IMR-90 (cell line): ENCODE measurements around the gene SLC28A2. TPM values are rescaled to one million over a fixed set of nuclear protein-coding genes. Genes with fewer than 3 reads are reported as not detected.

Source experiments
- ATAC-seq: fragments of 200-7000 bp; cut with Tn5 transposase; 2 replicates; pipeline ENCODE4 v1.9.1; 2020; ENCODE audit warnings: low read depth, mild to moderate bottlenecking, moderate library complexity
- BruUV-seq: library from RNA; stranded (reverse); fragments of 400-500 nt; replicated peaks from 2 replicates; lab custom pipeline; 2021; lab: Mats Ljungman, UMichigan
- CTCF ChIA-PET: fragments of 300-600 bp; formaldehyde crosslinking; extraction: SDS; loops from one replicate; lab custom pipeline; 2021; ENCODE audit warnings: antibody characterized with exemption; lab: Yijun Ruan, JAX
- POLR2A ChIA-PET: fragments of 300-600 bp; sonication (Branson Sonifier 250); formaldehyde crosslinking; loops from one replicate; lab custom pipeline; 2022; ENCODE audit warnings: antibody characterized with exemption; ENCODE audit not compliant: unreplicated experiment; lab: Charles Lee
- DNase-seq: peaks from one replicate; pipeline ENCODE4 v3.0.0; 2013
- H2AFZ ChIP-seq: replicated peaks from 2 replicates; pipeline ENCODE3; 2013; ENCODE audit warnings: low read length, mild to moderate bottlenecking; ENCODE audit not compliant: poor library complexity
- H2AK5ac ChIP-seq: 2 replicates; pipeline ENCODE4 v1.6.1; 2013; ENCODE audit warnings: low read depth, low read length, inconsistent platforms
- H2AK9ac ChIP-seq: replicated peaks from 2 replicates; pipeline ENCODE3; 2013; ENCODE audit warnings: mild to moderate bottlenecking, low read depth, low read length, moderate library complexity; ENCODE audit not compliant: poor library complexity
- H2BK120ac ChIP-seq: 2 replicates; pipeline ENCODE4 v1.6.1; 2013; ENCODE audit warnings: low read depth, low read length, inconsistent platforms
- H2BK15ac ChIP-seq: 3 replicates; pipeline ENCODE4 v1.6.1; 2013; ENCODE audit warnings: low read depth, low read length, inconsistent platforms
- H2BK20ac ChIP-seq: 2 replicates; pipeline ENCODE4 v1.6.1; 2013; ENCODE audit warnings: low read depth, mild to moderate bottlenecking, inconsistent platforms, low read length, moderate library complexity
- H2BK5ac ChIP-seq: 2 replicates; pipeline ENCODE4 v1.6.1; 2013; ENCODE audit warnings: mild to moderate bottlenecking, low read depth, low read length, inconsistent platforms; ENCODE audit not compliant: poor library complexity, severe bottlenecking
- H3K14ac ChIP-seq: replicated peaks from 2 replicates; pipeline ENCODE4 v1.6.1; 2013; ENCODE audit warnings: low read depth, low read length, inconsistent platforms
- H3K18ac ChIP-seq: 2 replicates; pipeline ENCODE4 v1.6.1; 2013; ENCODE audit warnings: low read depth, low read length, control low read depth
- H3K23ac ChIP-seq: 2 replicates; pipeline ENCODE4 v1.6.1; 2013; ENCODE audit warnings: low read depth, low read length, inconsistent platforms
- H3K27ac ChIP-seq: 2 replicates; pipeline ENCODE4 v1.5.1; 2013; ENCODE audit warnings: mild to moderate bottlenecking, control low read depth, low read length; ENCODE audit not compliant: insufficient read depth
- H3K27me3 ChIP-seq: 2 replicates; pipeline ENCODE4 v1.6.1; 2013; ENCODE audit warnings: low read length; ENCODE audit not compliant: control insufficient read depth, insufficient read depth
- H3K36me3 ChIP-seq: 2 replicates; pipeline ENCODE4 v1.6.1; 2013; ENCODE audit warnings: low read length, mixed read lengths; ENCODE audit not compliant: control insufficient read depth, insufficient read depth
- H3K4ac ChIP-seq: 2 replicates; pipeline ENCODE4 v1.6.1; 2013; ENCODE audit warnings: low read depth, low read length, inconsistent platforms
- H3K4me1 ChIP-seq: 2 replicates; pipeline ENCODE4 v1.6.1; 2013; ENCODE audit warnings: low read length, mixed read lengths; ENCODE audit not compliant: control insufficient read depth, insufficient read depth
- H3K4me2 ChIP-seq: 2 replicates; pipeline ENCODE4 v1.6.1; 2013; ENCODE audit warnings: low read depth, mild to moderate bottlenecking, control low read depth, low read length, moderate library complexity
- H3K4me3 ChIP-seq: 2 replicates; pipeline ENCODE4 v1.5.1; 2013; ENCODE audit warnings: low read depth, mild to moderate bottlenecking, control low read depth, low read length, moderate library complexity; ENCODE audit not compliant: insufficient read depth
- H3K56ac ChIP-seq: 2 replicates; pipeline ENCODE4 v1.6.1; 2013; ENCODE audit warnings: low read length, inconsistent platforms; ENCODE audit not compliant: insufficient read depth; ENCODE audit errors: extremely low read depth
- H3K79me1 ChIP-seq, 2 experiments: 2 replicates each; pipeline ENCODE4 v1.6.1; 2013; ENCODE audit warnings: low read length in 2 of 2, inconsistent platforms in 1 of 2, low read depth in 1 of 2
- H3K9ac ChIP-seq: 2 replicates; pipeline ENCODE4 v1.6.1; 2013; ENCODE audit warnings: low read depth, low read length, control low read depth
- H3K9me1 ChIP-seq: 2 replicates; pipeline ENCODE4 v1.6.1; 2013; ENCODE audit warnings: low read length, inconsistent platforms; ENCODE audit not compliant: insufficient read depth
- H3K9me3 ChIP-seq: 2 replicates; pipeline ENCODE4 v1.6.1; 2013; ENCODE audit warnings: low read length; ENCODE audit not compliant: control insufficient read depth, insufficient read depth
- H4K20me1 ChIP-seq: 2 replicates; pipeline ENCODE4 v1.6.1; 2013; ENCODE audit warnings: low read length, inconsistent platforms; ENCODE audit not compliant: insufficient read depth
- H4K5ac ChIP-seq: 2 replicates; pipeline ENCODE4 v1.6.1; 2013; ENCODE audit warnings: mild to moderate bottlenecking, low read depth, low read length, control low read depth
- H4K8ac ChIP-seq, 2 experiments: 2 replicates each; pipeline ENCODE4 v1.6.1; 2013; ENCODE audit warnings: low read depth in 2 of 2, low read length in 2 of 2, control low read depth in 1 of 2, inconsistent platforms in 1 of 2
- H4K91ac ChIP-seq: 2 replicates; pipeline ENCODE4 v1.6.1; 2013; ENCODE audit warnings: low read depth, low read length, inconsistent platforms; ENCODE audit not compliant: insufficient read depth
- BHLHE40 ChIP-seq: fragments of 150-350 bp; IDR thresholded peaks from 2 replicates; pipeline ENCODE4 v1.6.1; 2016; ENCODE audit warnings: mild to moderate bottlenecking, low read depth, low read length
- CTCF ChIP-seq: conservative IDR thresholded peaks from 2 replicates; pipeline ENCODE4 v1.5.1; 2012; ENCODE audit warnings: mild to moderate bottlenecking, low read depth, low read length, improper control_type of control experiment
- ELK1 ChIP-seq: fragments of 150-350 bp; IDR thresholded peaks from 2 replicates; pipeline ENCODE4 v1.6.1; 2016; ENCODE audit warnings: low read depth, mild to moderate bottlenecking, low read length, moderate library complexity, borderline replicate concordance
- MAFK ChIP-seq: IDR thresholded peaks from 2 replicates; pipeline ENCODE4 v1.6.1; 2012; ENCODE audit warnings: low read depth, low read length, improper control_type of control experiment
- POLR2A ChIP-seq: IDR thresholded peaks from 2 replicates; pipeline ENCODE4 v1.6.1; 2012; ENCODE audit warnings: mild to moderate bottlenecking, low read depth, low read length
- RFX5 ChIP-seq: IDR thresholded peaks from 2 replicates; pipeline ENCODE4 v1.8.0; 2012; ENCODE audit warnings: low read depth, mild to moderate bottlenecking, low read length, moderate library complexity
- SMC3 ChIP-seq: fragments of 150-350 bp; IDR thresholded peaks from 2 replicates; pipeline ENCODE4 v1.6.1; 2016; ENCODE audit warnings: low read depth, mild to moderate bottlenecking, antibody characterized with exemption, low read length, moderate library complexity
- WGBS, 2 experiments: methylation state at CpG; one replicate each; pipeline versions ENCODE4 v1.1.5 to v1.1.7; 2013; ENCODE audit warnings: missing lambda C conversion rate in 2 of 2; ENCODE audit not compliant: insufficient read length in 1 of 2; ENCODE audit errors: extremely low coverage in 2 of 2; 5-methylcytosine and 5-hydroxymethylcytosine counted together
- dilution Hi-C: fragments of 300-500 bp; cut with HindIII; formaldehyde crosslinking; loops from one replicate; pipeline ENCODE4 v1.14.3; 2018; ENCODE audit warnings: low sequenced_read_pairs; ENCODE audit not compliant: unreplicated experiment
- in situ Hi-C: fragments of 300-500 bp; cut with MboI; formaldehyde crosslinking; loops from 3 replicates; pipeline ENCODE4 v1.14.3; 2019; ENCODE audit warnings: low sequenced_read_pairs, inconsistent platforms, mixed read lengths
- intact Hi-C: fragments of 100-400 bp; cut with micrococcal nuclease; formaldehyde crosslinking; loops from 2 replicates; pipeline ENCODE4 v1.10.0; 2022
- polyA plus RNA-seq, 3 experiments: library from polyadenylated mRNA; depleted of rRNA; stranded (reverse); fragments of >200 nt; gene quantifications; 2 replicates each; pipeline ENCODE4 v1.2.3, GENCODE V29; 2012; ENCODE audit warnings: low replicate concordance in 1 of 3
- total RNA-seq: library from RNA; depleted of rRNA; stranded (reverse); fragments of >200 nt; gene quantifications from 2 replicates; pipeline ENCODE4 v1.2.3, GENCODE V29; 2012

Gene SLC28A2
- total and polyA plus RNA-seq, 2 of the 4 experiments (the other 2 are of a cell fraction) = not detected

GRCh38 chr15:45319472-45320214 lies 67.6 kb downstream of the SLC28A2 start:
- no peaks in the 10 kb centered on the region for H4K20me1 ChIP-seq
- no peak overlapping the region for H3K18ac ChIP-seq
- H2BK15ac ChIP-seq = no peak overlapping the region
- ChIA-PET POLR2A (no interaction called here), CTCF (no interaction called here)
- no peak overlapping the region for H4K91ac ChIP-seq
- no peaks in the 10 kb centered on the region for H3K27me3 ChIP-seq
- H3K36me3 ChIP-seq = no peaks in the 10 kb centered on the region
- no peak overlapping the region for H2AK9ac ChIP-seq
- intact Hi-C loops = no loop called here
- BruUV-seq = no TSS peak
- ATAC-seq = no peak
- no peaks in the 10 kb centered on the region for H3K9me1 ChIP-seq
- no peak overlapping the region for H2AK5ac ChIP-seq
- no peak overlapping the region for H3K23ac ChIP-seq
- WGBS, 2 experiments = no CpG with 5 or more reads among the region's 7 CpGs
- H2BK5ac ChIP-seq = no peak overlapping the region
- no peaks in the 10 kb centered on the region for H3K79me1 ChIP-seq
- H4K8ac ChIP-seq = no peak overlapping the region
- H3K4ac ChIP-seq = no peak overlapping the region
- no peak overlapping the region for H3K14ac ChIP-seq
- no peak overlapping the region for H2BK20ac ChIP-seq
- H3K4me2 ChIP-seq = no peak overlapping the region
- H2AFZ ChIP-seq = no peak overlapping the region
- H3K9me3 ChIP-seq = no peaks in the 10 kb centered on the region
- H3K4me3 ChIP-seq = no peak overlapping the region
- no peak for DNase-seq
- H4K5ac ChIP-seq = no peak overlapping the region
- no peak overlapping the region for H3K27ac ChIP-seq
- no peaks in the 10 kb centered on the region for H3K4me1 ChIP-seq
- no peak overlapping the region for H3K56ac ChIP-seq
- H3K9ac ChIP-seq = no peak overlapping the region
- TF ChIP-seq POLR2A (no peak), ELK1 (no peak), CTCF (no peak), RFX5 (no peak), BHLHE40 (no peak), SMC3 (no peak), MAFK (no peak)
- dilution Hi-C loops = no loop called here
- in situ Hi-C loops = no loop called here
- no peak overlapping the region for H2BK120ac ChIP-seq
